H1 (cell line): ENCODE measurements around the gene DENND2A. TPM values are rescaled to one million over a fixed set of nuclear protein-coding genes. Genes with fewer than 3 reads are reported as not detected.

Experiments used
- CTCF ChIA-PET: fragments of 300-600 bp; sonication (Branson Sonifier 250); formaldehyde crosslinking; loops from one replicate; lab custom pipeline; 2021; ENCODE audit not compliant: partially characterized antibody; lab: Charles Lee
- POLR2A ChIA-PET: fragments of 300-600 bp; sonication (Branson Sonifier 250); formaldehyde crosslinking; loops from one replicate; lab custom pipeline; 2021; ENCODE audit warnings: inconsistent platforms; ENCODE audit not compliant: partially characterized antibody; lab: Charles Lee
- DNase-seq, 2 experiments: peaks; one replicate each; pipeline versions ENCODE4 v3.0.0 to v3.0.0-alpha.2; 2010 to 2022; ENCODE audit warnings: low spot score in 2 of 2, low read depth in 1 of 2, mixed read lengths in 1 of 2
- FAIRE-seq: peaks from 2 replicates; lab custom pipeline; 2011; peaks lifted over from hg19 to GRCh38; lab: Jason Lieb, UNC
- H2AFZ ChIP-seq: 2 replicates; pipeline ENCODE4 v1.8.1; 2012; ENCODE audit warnings: low read length, inconsistent platforms
- H2AK5ac ChIP-seq: 2 replicates; pipeline ENCODE4 v1.6.1; 2013; ENCODE audit warnings: low read depth, low read length
- H2BK120ac ChIP-seq: replicated peaks from 2 replicates; pipeline ENCODE3; 2013; ENCODE audit warnings: low read depth, low read length, inconsistent platforms
- H2BK12ac ChIP-seq: 2 replicates; pipeline ENCODE4 v1.6.1; 2013; ENCODE audit warnings: low read depth, low read length
- H2BK15ac ChIP-seq: 2 replicates; pipeline ENCODE4 v1.6.1; 2013; ENCODE audit warnings: low read length
- H2BK20ac ChIP-seq: 2 replicates; pipeline ENCODE4 v1.6.1; 2013; ENCODE audit warnings: low read length
- H2BK5ac ChIP-seq: 2 replicates; pipeline ENCODE4 v1.6.1; 2013; ENCODE audit warnings: low read depth, low read length
- H3K14ac ChIP-seq: 2 replicates; pipeline ENCODE4 v1.6.1; 2013; ENCODE audit warnings: inconsistent platforms; ENCODE audit not compliant: insufficient read length
- H3K18ac ChIP-seq: 2 replicates; pipeline ENCODE4 v1.6.1; 2013; ENCODE audit warnings: low read length; ENCODE audit errors: extremely low read depth
- H3K23ac ChIP-seq: 2 replicates; pipeline ENCODE4 v1.6.1; 2013; ENCODE audit warnings: inconsistent platforms; ENCODE audit not compliant: insufficient read length
- H3K23me2 ChIP-seq: 2 replicates; pipeline ENCODE4 v1.6.1; 2013; ENCODE audit warnings: low read depth, low read length
- H3K27ac ChIP-seq: 2 replicates; pipeline ENCODE4 v1.6.1; 2011; ENCODE audit warnings: low read depth, low read length, inconsistent platforms
- H3K27me3 ChIP-seq, 4 experiments: replicated peaks in 1 of 4; 1 replicate in 1 of 4; 2 replicates in 3 of 4; pipeline versions ENCODE4 v1.6.1 to v1.8.1; 2011 to 2013; ENCODE audit warnings: low read length in 3 of 4, mild to moderate bottlenecking in 3 of 4, inconsistent platforms in 2 of 4, mixed read lengths in 2 of 4, moderate library complexity in 1 of 4; ENCODE audit not compliant: control insufficient read depth in 3 of 4, insufficient read depth in 3 of 4; ENCODE audit errors: extremely low read depth in 1 of 4
- H3K36me3 ChIP-seq, 4 experiments: 2 replicates each; pipeline versions ENCODE4 v1.6.1 to v1.8.1; 2011 to 2013; ENCODE audit warnings: mild to moderate bottlenecking in 4 of 4, low read length in 3 of 4, moderate library complexity in 2 of 4, control low read depth in 1 of 4, inconsistent platforms in 1 of 4; ENCODE audit not compliant: insufficient read depth in 4 of 4, control insufficient read depth in 2 of 4
- H3K4ac ChIP-seq: replicated peaks from 2 replicates; pipeline ENCODE3; 2013; ENCODE audit warnings: low read length, low read depth, mixed read lengths, inconsistent platforms; ENCODE audit not compliant: insufficient read length
- H3K4me1 ChIP-seq, 4 experiments: replicated peaks in 1 of 4; 1 replicate in 1 of 4; 2 replicates in 3 of 4; pipeline versions ENCODE4 v1.6.1 to v1.8.1; 2011 to 2013; ENCODE audit warnings: low read length in 3 of 4, inconsistent platforms in 2 of 4, mixed read lengths in 1 of 4; ENCODE audit not compliant: insufficient read depth in 4 of 4, control insufficient read depth in 3 of 4
- H3K4me2 ChIP-seq, 2 experiments: 2 replicates each; pipeline versions ENCODE4 v1.6.1 to v1.8.1; 2011 to 2013; ENCODE audit warnings: low read depth in 2 of 2, low read length in 2 of 2, control low read depth in 1 of 2, inconsistent platforms in 1 of 2, mild to moderate bottlenecking in 1 of 2; ENCODE audit not compliant: insufficient read depth in 1 of 2
- H3K4me3 ChIP-seq, 4 experiments: fragments of 200-600, 300-600 bp in 1 of 4; sonication (generic), shearing (Covaris generic), sonication (Bioruptor Twin) in 1 of 4; 2 replicates each; pipeline versions ENCODE4 v1.5.1 to v1.8.1; 2011 to 2016; ENCODE audit warnings: low read length in 4 of 4, low read depth in 3 of 4, control low read depth in 2 of 4, inconsistent platforms in 2 of 4, mild to moderate bottlenecking in 2 of 4, mixed read lengths in 1 of 4, moderate library complexity in 1 of 4; ENCODE audit not compliant: insufficient read depth in 2 of 4; ENCODE audit errors: extremely low read depth in 1 of 4
- H3K56ac ChIP-seq: replicated peaks from 2 replicates; pipeline ENCODE3; 2013; ENCODE audit warnings: low read depth, mild to moderate bottlenecking, mixed read lengths, low read length, inconsistent platforms; ENCODE audit not compliant: insufficient read length
- H3K79me1 ChIP-seq: 2 replicates; pipeline ENCODE4 v1.6.1; 2013; ENCODE audit warnings: low read depth, low read length, control low read depth
- H3K79me2 ChIP-seq, 2 experiments: 2 replicates each; pipeline versions ENCODE4 v1.6.1 to v1.8.1; 2012 to 2013; ENCODE audit warnings: low read length in 2 of 2, mild to moderate bottlenecking in 2 of 2, inconsistent platforms in 1 of 2; ENCODE audit not compliant: insufficient read depth in 2 of 2, control insufficient read depth in 1 of 2
- H3K9ac ChIP-seq, 4 experiments: replicated peaks in 1 of 4; 1 replicate in 1 of 4; 2 replicates in 3 of 4; pipeline versions ENCODE4 v1.6.1 to v1.8.1; 2011 to 2013; ENCODE audit warnings: low read depth in 3 of 4, low read length in 3 of 4, control low read depth in 2 of 4, mild to moderate bottlenecking in 2 of 4, moderate library complexity in 2 of 4, inconsistent platforms in 1 of 4; ENCODE audit errors: extremely low read depth in 1 of 4
- H3K9me3 ChIP-seq, 2 experiments: 2 replicates each; pipeline versions ENCODE4 v1.6.1 to v1.8.1; 2012 to 2013; ENCODE audit warnings: mild to moderate bottlenecking in 2 of 2, moderate library complexity in 2 of 2, control low read depth in 1 of 2, inconsistent platforms in 1 of 2, low read depth in 1 of 2, low read length in 1 of 2, mixed read lengths in 1 of 2; ENCODE audit not compliant: insufficient read depth in 2 of 2
- H4K20me1 ChIP-seq, 2 experiments: replicated peaks in 1 of 2; 2 replicates each; pipeline versions ENCODE3 to v1.8.1; 2011 to 2013; ENCODE audit warnings: inconsistent platforms in 2 of 2, low read length in 2 of 2, mild to moderate bottlenecking in 1 of 2; ENCODE audit not compliant: insufficient read depth in 2 of 2, control insufficient read depth in 1 of 2
- H4K5ac ChIP-seq: 2 replicates; pipeline ENCODE4 v1.6.1; 2013; ENCODE audit warnings: low read length, low read depth, mixed read lengths, inconsistent platforms; ENCODE audit not compliant: insufficient read length
- H4K8ac ChIP-seq: 2 replicates; pipeline ENCODE4 v1.8.0; 2013; ENCODE audit warnings: mild to moderate bottlenecking, moderate library complexity, low read length, inconsistent platforms; ENCODE audit not compliant: insufficient read depth; ENCODE audit errors: extremely low read depth
- H4K91ac ChIP-seq: replicated peaks from 2 replicates; pipeline ENCODE3; 2013; ENCODE audit warnings: low read length, mixed read lengths, inconsistent platforms; ENCODE audit not compliant: insufficient read length
- ASH2L ChIP-seq: fragments of 200-600, 300-600 bp; sonication (generic); IDR thresholded peaks from one replicate; pipeline ENCODE4 v1.7.1; 2017; ENCODE audit warnings: low read length
- BCL11A ChIP-seq, 2 experiments: IDR thresholded peaks; one replicate each; pipeline ENCODE4 v1.6.1; 2011; ENCODE audit warnings: low read depth in 2 of 2, low read length in 2 of 2, mild to moderate bottlenecking in 2 of 2
- CTBP2 ChIP-seq: IDR thresholded peaks from 2 replicates; pipeline ENCODE4 v1.7.0; 2011; ENCODE audit warnings: borderline replicate concordance, mild to moderate bottlenecking, moderate library complexity, mixed read lengths, low read length; ENCODE audit not compliant: insufficient read depth, insufficient read length
- EP300 ChIP-seq, 2 experiments: IDR thresholded peaks; 1 replicate in 1 of 2; 2 replicates in 1 of 2; pipeline ENCODE4 v1.6.1; 2011 to 2012; ENCODE audit warnings: low read depth in 2 of 2, low read length in 2 of 2, mild to moderate bottlenecking in 2 of 2, borderline replicate concordance in 1 of 2, inconsistent platforms in 1 of 2, moderate library complexity in 1 of 2
- GTF2F1 ChIP-seq: IDR thresholded peaks from 2 replicates; pipeline ENCODE4 v1.6.1; 2012; ENCODE audit warnings: low read depth, low read length, improper control_type of control experiment, borderline replicate concordance
- JUND ChIP-seq: IDR thresholded peaks from 2 replicates; pipeline ENCODE4 v1.6.1; 2011; ENCODE audit warnings: mild to moderate bottlenecking, improper control_type of control experiment, low read length
- NANOG ChIP-seq: IDR thresholded peaks from 2 replicates; pipeline ENCODE4 v1.6.1; 2011; ENCODE audit warnings: low read length, low read depth, mild to moderate bottlenecking, inconsistent platforms; ENCODE audit not compliant: insufficient read depth, poor library complexity, severe bottlenecking
- POLR2A ChIP-seq, 2 experiments: IDR thresholded peaks; 1 replicate in 1 of 2; 2 replicates in 1 of 2; pipeline ENCODE4 v1.6.1; 2011; ENCODE audit warnings: low read depth in 2 of 2, low read length in 2 of 2, mild to moderate bottlenecking in 2 of 2; ENCODE audit errors: control extremely low read depth in 1 of 2
- SAP30 ChIP-seq: fragments of 300-600 bp; sonication (generic); IDR thresholded peaks from 2 replicates; pipeline ENCODE4 v1.7.1; 2012; ENCODE audit warnings: low read length, moderate library complexity, mild to moderate bottlenecking, inconsistent platforms; ENCODE audit not compliant: insufficient read depth, insufficient replicate concordance
- SIRT6 ChIP-seq: IDR thresholded peaks from one replicate; pipeline ENCODE4 v1.7.1; 2012; ENCODE audit warnings: low read length, inconsistent platforms
- SP4 ChIP-seq: IDR thresholded peaks from 2 replicates; pipeline ENCODE4 v1.6.1; 2012; ENCODE audit warnings: low read length, inconsistent platforms
- YY1 ChIP-seq: IDR thresholded peaks from 2 replicates; pipeline ENCODE4 v1.6.1; 2011; ENCODE audit warnings: low read depth, mild to moderate bottlenecking, low read length
- WGBS, 2 experiments: shearing (Covaris generic) in 1 of 2; methylation state at CpG; one replicate each; pipeline versions ENCODE4 v1.1.6 to v1.1.7; 2013 to 2015; ENCODE audit warnings: low lambda C conversion rate in 2 of 2, mixed read lengths in 2 of 2, inconsistent platforms in 1 of 2, low coverage in 1 of 2, missing lambda C conversion rate in 1 of 2; ENCODE audit not compliant: insufficient replicate concordance in 2 of 2, insufficient coverage in 1 of 2, insufficient read length in 1 of 2; ENCODE audit errors: extremely low coverage in 1 of 2, missing lambda C conversion rate in 1 of 2; 5-methylcytosine and 5-hydroxymethylcytosine counted together
- polyA plus RNA-seq, 7 experiments: library from polyadenylated mRNA; depleted of rRNA in 3 of 7; stranded (reverse) in 5 of 7; unstranded in 2 of 7; fragments of >200 nt in 5 of 7; fragments of 200-250 nt in 2 of 7; gene quantifications; 1 replicate in 5 of 7; 2 replicates in 1 of 7; 4 replicates in 1 of 7; pipeline versions ENCODE4 v1.2.1 to v1.2.3, GENCODE V29; 2011 to 2013; ENCODE audit warnings: missing spikeins in 2 of 7, mixed read lengths in 2 of 7
- total RNA-seq: library from RNA; stranded (reverse); fragmentation: NEBNext Ultra II Directional; extraction: Animal tissue kit (Norgen Biotek cat#: 25700); gene quantifications from 2 replicates; pipeline ENCODE4 v1.2.1, GENCODE V29; 2021
- TF ChIP-seq, protein P1 (sequence below): IDR thresholded peaks from 2 replicates; pipeline ENCODE4 v1.6.1; 2012; ENCODE audit warnings: inconsistent platforms

Gene DENND2A
- total and polyA plus RNA-seq, 2 of the 8 experiments (the other 6 are each of a cell fraction or from before 2014, with no cell fraction given) = 5.0 to 13.0 TPM

DNA sequence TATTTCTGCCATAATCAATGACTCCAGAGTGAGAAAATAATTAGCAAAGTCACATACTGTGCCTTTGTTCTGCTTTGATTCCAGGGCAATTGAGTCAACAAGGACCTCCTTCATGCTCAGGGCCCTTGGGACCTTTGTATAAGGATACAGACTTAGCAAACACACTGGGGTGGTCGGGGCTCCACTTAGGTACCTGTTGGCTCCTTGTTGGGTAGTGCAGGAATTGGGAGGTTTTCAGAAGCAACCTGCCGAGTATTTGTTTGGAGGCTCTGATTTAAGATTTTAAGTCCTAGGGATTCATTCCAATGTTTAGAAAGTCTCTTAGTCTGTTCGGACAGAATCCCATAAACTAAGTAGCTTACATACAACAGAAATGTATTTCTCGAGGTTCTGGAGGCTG lies 35.1 kb upstream of the DENND2A start:
- Histone ChIP-seq H2AFZ (no peak overlapping the region), H2BK20ac (no peak overlapping the region), H3K14ac (no peak overlapping the region), H4K91ac (no peak overlapping the region), H3K79me2 (no peaks in the 10 kb centered on the region), H3K4me2 (no peak overlapping the region), H2BK12ac (no peak overlapping the region), H4K8ac (no peak overlapping the region), H3K23me2 (peaks cover 5% of the 10 kb centered on the region; the same call in 1 of the 2 replicates), H3K56ac (no peak overlapping the region), H4K5ac (no peak overlapping the region), H2BK120ac (no peak overlapping the region), H3K4ac (no peak overlapping the region), H3K4me1 (peaks cover 0 to 6% (median 2%) of the 10 kb centered on the region in 4 experiments; a peak in 5 of 7 replicates), H2BK15ac (no peak overlapping the region), H2AK5ac (no peak overlapping the region), H3K9me3 (no peaks in the 10 kb centered on the region), H3K18ac (no peak overlapping the region), H2BK5ac (no peak overlapping the region), H3K79me1 (no peaks in the 10 kb centered on the region), H4K20me1 (no peaks in the 10 kb centered on the region), H3K23ac (no peak overlapping the region), H3K9ac (no peak overlapping the region), H3K4me3 (no peak overlapping the region), H3K27me3 (peaks cover 0 to 8% (median 2%) of the 10 kb centered on the region in 4 experiments; a peak in 3 of 7 replicates), H3K36me3 (no peaks in the 10 kb centered on the region), H3K27ac (no peak overlapping the region)
- 83% methylated on average over 4 of the region's 4 CpGs; no CpG with 5 or more reads in 1 of the 2 experiments for WGBS, 2 experiments
- ChIA-PET POLR2A (no interaction called here), CTCF (interaction anchor here (0.8 to 4.5 kb wide), 23 partner anchors 9 to 339 kb away, joined by 3 to 38 read pairs (median 5); partner anchors contain the start of gene MRPS33)
- no peak for DNase-seq
- TF ChIP-seq SAP30 = no peak
- no peak for TF ChIP-seq GTF2F1
- no peak for TF ChIP-seq NANOG
- no peak for TF ChIP-seq YY1
- no peak for TF ChIP-seq POLR2A (IDR thresholded peaks at IDR 0.05; ENCODE audit: control extremely low read depth in 1 of 2, low read depth in 2 of 2, low read length in 2 of 2)
- TF ChIP-seq, protein P1, sequence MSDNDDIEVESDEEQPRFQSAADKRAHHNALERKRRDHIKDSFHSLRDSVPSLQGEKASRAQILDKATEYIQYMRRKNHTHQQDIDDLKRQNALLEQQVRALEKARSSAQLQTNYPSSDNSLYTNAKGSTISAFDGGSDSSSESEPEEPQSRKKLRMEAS = no peak
- no peak for TF ChIP-seq SP4
- no peak for TF ChIP-seq BCL11A (IDR thresholded peaks at IDR 0.05; ENCODE audit: low read depth in 2 of 2, low read length in 2 of 2)
- TF ChIP-seq ASH2L = no peak
- TF ChIP-seq CTBP2 = no peak
- no peak for TF ChIP-seq JUND
- no peak for TF ChIP-seq EP300 (IDR thresholded peaks at IDR 0.05; ENCODE audit: borderline replicate concordance in 1 of 2, low read depth in 2 of 2, low read length in 2 of 2)
- TF ChIP-seq SIRT6 = no peak
- no peak for FAIRE-seq
